Uterus (tissue), 2 donors: ENCODE results near the gene FAM161A.
"Not testable (repeated sequence)": the region's sequence is repeated elsewhere in the genome, so short reads cannot be mapped to it uniquely, and the experiment has no call there.

Experiments used
- CTCF ChIP-seq, 4 experiments: fragments of 200-600 bp in 2 of 4; fragments of 450-650 bp in 2 of 4; sonication (generic) in 2 of 4; IDR thresholded peaks; one replicate each; pipeline ENCODE4 v1.5.1; 2016 to 2019; ENCODE audit warnings: antibody characterized with exemption in 4 of 4, mild to moderate bottlenecking in 2 of 4, moderate library complexity in 1 of 4
- POLR2A ChIP-seq, 2 donors: fragments of 450-650 bp; IDR thresholded peaks; one replicate each; pipeline ENCODE4 v1.6.1; 2016; ENCODE audit warnings: antibody characterized with exemption in 2 of 2, mild to moderate bottlenecking in 1 of 2, moderate library complexity in 1 of 2

- not testable (repeated sequence) for TF ChIP-seq CTCF, POLR2A (IDR thresholded peaks at IDR 0.05)
Observed at GRCh38 chr2:61810203-61810602, 43.7 kb downstream of the FAM161A start.
